Measurements from ENCODE around the gene RAB3IL1.

RAB3IL1 gene

DNA sequence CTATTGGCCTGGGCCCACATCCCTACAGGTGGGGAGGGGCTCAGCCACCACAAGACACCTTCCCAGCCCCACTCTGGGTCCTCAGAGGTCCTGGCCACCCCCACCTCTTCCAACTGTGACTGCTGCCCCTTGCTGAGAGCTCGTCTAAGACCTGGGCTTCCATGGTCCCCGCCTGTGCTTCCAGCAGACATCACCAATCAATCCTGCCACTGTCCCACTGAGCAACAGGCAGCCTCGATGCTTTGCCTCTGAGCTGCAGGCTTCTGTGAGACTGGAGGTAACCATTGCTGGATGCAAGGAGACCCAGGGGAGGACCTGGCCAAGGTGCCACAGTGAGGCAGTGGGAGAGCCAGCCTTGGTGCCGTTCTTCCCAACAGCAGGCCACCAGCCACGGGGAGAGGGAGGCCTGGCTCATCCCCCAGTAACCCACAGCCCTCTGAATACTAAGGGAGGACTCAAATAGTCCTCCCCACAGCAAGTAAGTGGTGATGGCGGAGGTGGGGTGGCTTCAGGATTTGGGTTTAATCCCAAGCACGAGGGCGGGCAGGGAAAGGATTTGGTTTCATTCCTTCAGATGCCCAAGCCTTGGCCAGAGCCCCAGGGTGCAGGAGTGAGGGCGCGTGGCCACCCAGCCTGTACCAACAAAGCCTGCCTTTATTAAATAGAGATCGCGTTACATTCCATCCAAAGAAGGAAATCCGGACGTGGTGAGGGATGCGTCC is 20.5 kb downstream of the RAB3IL1 start:
- no peaks in the 10 kb centered on the region for H3K36me3 ChIP-seq (ENCODE audit: control insufficient read depth in 2 of 2, insufficient read depth in 2 of 2, low read length in 2 of 2)
- H3K9ac ChIP-seq (ENCODE audit: low read depth in 1 of 2, low read length in 2 of 2): no peak overlapping the region
- peaks cover 0 to 3% of the 10 kb centered on the region in 2 donors for H3K4me1 ChIP-seq (ENCODE audit: control insufficient read depth in 2 of 2, insufficient read depth in 2 of 2, low read length in 2 of 2)
- H3K27ac ChIP-seq (ENCODE audit: low read depth in 2 of 2, low read length in 2 of 2): no peak overlapping the region
- H3K9me3 ChIP-seq (ENCODE audit: control insufficient read depth in 2 of 2, low read length in 2 of 2): no peaks in the 10 kb centered on the region
- H3K4me3 ChIP-seq (ENCODE audit: low read length in 2 of 2): no peak overlapping the region
- H3K27me3 ChIP-seq (ENCODE audit: control insufficient read depth in 2 of 2, insufficient read depth in 2 of 2, low read length in 2 of 2): no peaks in the 10 kb centered on the region

GRCh38 chr11:61895718-61896059 is 21.7 kb downstream of the RAB3IL1 start:
- H3K27me3 ChIP-seq (ENCODE audit: control insufficient read depth in 2 of 2, insufficient read depth in 2 of 2, low read length in 2 of 2): no peaks in the 10 kb centered on the region
- H3K4me3 ChIP-seq (ENCODE audit: low read length in 2 of 2): no peak overlapping the region
- H3K9me3 ChIP-seq (ENCODE audit: control insufficient read depth in 2 of 2, low read length in 2 of 2): no peaks in the 10 kb centered on the region
- H3K4me1 ChIP-seq (ENCODE audit: control insufficient read depth in 2 of 2, insufficient read depth in 2 of 2, low read length in 2 of 2): peaks cover 5 to 6% of the 10 kb centered on the region in 2 donors
- no peak overlapping the region for H3K9ac ChIP-seq (ENCODE audit: low read depth in 1 of 2, low read length in 2 of 2)
- H3K36me3 ChIP-seq (ENCODE audit: control insufficient read depth in 2 of 2, insufficient read depth in 2 of 2, low read length in 2 of 2): no peaks in the 10 kb centered on the region
- no peak overlapping the region for H3K27ac ChIP-seq (ENCODE audit: low read depth in 2 of 2, low read length in 2 of 2)

GRCh38 chr11:61895046-61895717 is 22.2 kb downstream of the RAB3IL1 start:
- no peaks in the 10 kb centered on the region for H3K36me3 ChIP-seq (ENCODE audit: control insufficient read depth in 2 of 2, insufficient read depth in 2 of 2, low read length in 2 of 2)
- H3K27me3 ChIP-seq (ENCODE audit: control insufficient read depth in 2 of 2, insufficient read depth in 2 of 2, low read length in 2 of 2): no peaks in the 10 kb centered on the region
- H3K4me3 ChIP-seq (ENCODE audit: low read length in 2 of 2): no peak overlapping the region
- H3K9me3 ChIP-seq (ENCODE audit: control insufficient read depth in 2 of 2, low read length in 2 of 2): no peaks in the 10 kb centered on the region
- no peak overlapping the region for H3K9ac ChIP-seq (ENCODE audit: low read depth in 1 of 2, low read length in 2 of 2)
- H3K27ac ChIP-seq (ENCODE audit: low read depth in 2 of 2, low read length in 2 of 2): no peak overlapping the region
- H3K4me1 ChIP-seq (ENCODE audit: control insufficient read depth in 2 of 2, insufficient read depth in 2 of 2, low read length in 2 of 2): peaks cover 10 to 11% of the 10 kb centered on the region in 2 donors

DNA sequence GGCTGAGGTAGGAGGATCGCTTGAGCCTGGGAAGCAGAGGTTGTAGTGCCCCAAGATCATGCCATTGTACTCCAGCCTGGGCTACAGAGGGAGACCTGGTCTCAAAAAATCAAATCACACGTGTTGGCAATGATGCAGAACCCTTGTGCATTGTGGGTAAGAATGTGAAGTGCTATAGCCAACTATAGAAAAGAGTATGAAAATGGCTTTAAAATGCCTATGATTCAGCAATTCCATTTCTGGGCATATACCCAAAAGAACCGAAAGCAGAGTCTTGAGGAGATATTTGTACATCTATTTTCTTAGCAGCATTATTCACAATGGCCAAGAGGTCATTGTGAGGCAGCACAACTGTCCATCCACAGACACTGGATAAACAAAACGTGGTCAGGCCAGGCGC is 23.4 kb downstream of the RAB3IL1 start:
- Histone ChIP-seq H3K4me3 (ENCODE audit: low read length in 2 of 2) (no peak overlapping the region), H3K4me1 (ENCODE audit: control insufficient read depth in 2 of 2, insufficient read depth in 2 of 2, low read length in 2 of 2) (peaks cover 10 to 12% of the 10 kb centered on the region in 2 donors), H3K9me3 (ENCODE audit: control insufficient read depth in 2 of 2, low read length in 2 of 2) (no peaks in the 10 kb centered on the region), H3K36me3 (ENCODE audit: control insufficient read depth in 2 of 2, insufficient read depth in 2 of 2, low read length in 2 of 2) (no peaks in the 10 kb centered on the region), H3K27ac (ENCODE audit: low read depth in 2 of 2, low read length in 2 of 2) (no peak overlapping the region), H3K27me3 (ENCODE audit: control insufficient read depth in 2 of 2, insufficient read depth in 2 of 2, low read length in 2 of 2) (no peaks in the 10 kb centered on the region), H3K9ac (ENCODE audit: low read depth in 1 of 2, low read length in 2 of 2) (no peak overlapping the region)

DNA sequence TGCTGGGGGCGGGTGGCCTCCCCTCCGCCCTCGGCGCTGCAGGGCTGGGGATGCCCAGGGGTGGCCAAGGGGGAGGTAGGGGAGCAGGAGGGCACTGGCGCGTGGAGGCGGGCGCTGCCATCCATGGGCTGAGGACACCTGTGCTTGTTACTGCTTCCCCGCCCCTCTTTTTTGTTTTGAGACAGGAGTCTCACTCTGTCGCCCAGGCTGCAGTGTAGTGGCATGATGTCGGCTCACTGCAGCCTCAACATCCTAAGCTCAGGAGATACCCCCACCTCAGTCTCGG is 25.3 kb downstream of the RAB3IL1 start:
- H3K27me3 ChIP-seq (ENCODE audit: control insufficient read depth in 2 of 2, insufficient read depth in 2 of 2, low read length in 2 of 2): peaks cover 0 to 1% of the 10 kb centered on the region in 2 donors
- H3K9me3 ChIP-seq (ENCODE audit: control insufficient read depth in 2 of 2, low read length in 2 of 2): no peaks in the 10 kb centered on the region
- peak overlapping the region; percentile 13 to 52 for H3K27ac ChIP-seq (ENCODE audit: low read depth in 2 of 2, low read length in 2 of 2)
- H3K36me3 ChIP-seq (ENCODE audit: control insufficient read depth in 2 of 2, insufficient read depth in 2 of 2, low read length in 2 of 2): no peaks in the 10 kb centered on the region
- peak overlapping the region in 1 of 2 donors; percentile 59 for H3K9ac ChIP-seq (ENCODE audit: low read depth in 1 of 2, low read length in 2 of 2)
- H3K4me1 ChIP-seq (ENCODE audit: control insufficient read depth in 2 of 2, insufficient read depth in 2 of 2, low read length in 2 of 2): peaks cover 9 to 10% of the 10 kb centered on the region in 2 donors
- peak overlapping the region; percentile 57 to 64 for H3K4me3 ChIP-seq (ENCODE audit: low read length in 2 of 2)

DNA sequence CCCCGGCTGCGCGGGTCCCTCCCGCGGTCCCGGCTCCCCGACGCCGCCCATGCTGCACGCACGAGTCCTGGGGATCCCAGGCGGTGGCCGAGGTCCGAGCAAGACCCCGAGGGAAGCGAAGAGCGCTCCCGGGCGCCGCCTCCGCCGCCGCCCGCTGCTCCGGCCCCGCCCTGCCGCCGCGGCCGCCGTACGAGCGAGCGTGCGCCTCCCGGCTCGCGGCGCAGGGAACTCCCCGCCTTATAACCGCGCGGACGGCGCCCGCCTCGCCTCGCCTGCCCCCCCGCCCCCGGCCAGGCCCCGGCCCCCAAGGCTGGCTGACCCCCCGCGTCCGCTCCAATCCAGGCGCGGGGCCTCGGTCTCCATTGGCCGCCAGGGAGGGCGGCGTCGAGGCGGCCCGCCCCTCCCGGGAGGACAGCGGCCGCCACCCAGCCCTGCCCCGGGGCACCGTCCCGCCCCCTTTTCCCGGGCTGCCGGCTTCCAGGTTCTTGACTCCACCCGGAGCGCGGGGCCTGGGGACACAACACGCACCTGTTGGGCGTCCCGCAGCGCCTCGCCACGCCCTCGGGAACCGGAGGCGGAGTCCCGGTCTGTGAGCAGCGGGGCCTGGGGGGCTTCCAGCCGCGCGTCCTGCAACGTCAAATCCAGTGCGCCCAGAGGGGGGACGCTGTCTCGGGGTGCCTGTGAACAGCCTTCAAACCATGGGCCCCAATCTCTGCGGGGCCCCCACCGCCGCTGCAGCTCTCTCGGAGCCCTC is 25.9 kb downstream of the RAB3IL1 start, which contains the start of gene FADS3:
FADS3 (minus strand) TSS at position 215 of the 754 bp plus-strand sequence; CDS start at position 51, 164 bp downstream.
- H3K4me1 ChIP-seq (ENCODE audit: control insufficient read depth in 2 of 2, insufficient read depth in 2 of 2, low read length in 2 of 2): peaks cover 9 to 10% of the 10 kb centered on the region in 2 donors
- H3K9me3 ChIP-seq (ENCODE audit: control insufficient read depth in 2 of 2, low read length in 2 of 2): no peaks in the 10 kb centered on the region
- H3K27ac ChIP-seq (ENCODE audit: low read depth in 2 of 2, low read length in 2 of 2): peak within 1 kb of the TSS; percentile 13 to 52
- peaks cover 0 to 2% of the 10 kb centered on the region in 2 donors for H3K27me3 ChIP-seq (ENCODE audit: control insufficient read depth in 2 of 2, insufficient read depth in 2 of 2, low read length in 2 of 2)
- peak within 1 kb of the TSS; percentile 52 to 83 for H3K9ac ChIP-seq (ENCODE audit: low read depth in 1 of 2, low read length in 2 of 2)
- no peaks in the 10 kb centered on the region for H3K36me3 ChIP-seq (ENCODE audit: control insufficient read depth in 2 of 2, insufficient read depth in 2 of 2, low read length in 2 of 2)
- peak within 1 kb of the TSS; percentile 73 to 74 for H3K4me3 ChIP-seq (ENCODE audit: low read length in 2 of 2)

DNA sequence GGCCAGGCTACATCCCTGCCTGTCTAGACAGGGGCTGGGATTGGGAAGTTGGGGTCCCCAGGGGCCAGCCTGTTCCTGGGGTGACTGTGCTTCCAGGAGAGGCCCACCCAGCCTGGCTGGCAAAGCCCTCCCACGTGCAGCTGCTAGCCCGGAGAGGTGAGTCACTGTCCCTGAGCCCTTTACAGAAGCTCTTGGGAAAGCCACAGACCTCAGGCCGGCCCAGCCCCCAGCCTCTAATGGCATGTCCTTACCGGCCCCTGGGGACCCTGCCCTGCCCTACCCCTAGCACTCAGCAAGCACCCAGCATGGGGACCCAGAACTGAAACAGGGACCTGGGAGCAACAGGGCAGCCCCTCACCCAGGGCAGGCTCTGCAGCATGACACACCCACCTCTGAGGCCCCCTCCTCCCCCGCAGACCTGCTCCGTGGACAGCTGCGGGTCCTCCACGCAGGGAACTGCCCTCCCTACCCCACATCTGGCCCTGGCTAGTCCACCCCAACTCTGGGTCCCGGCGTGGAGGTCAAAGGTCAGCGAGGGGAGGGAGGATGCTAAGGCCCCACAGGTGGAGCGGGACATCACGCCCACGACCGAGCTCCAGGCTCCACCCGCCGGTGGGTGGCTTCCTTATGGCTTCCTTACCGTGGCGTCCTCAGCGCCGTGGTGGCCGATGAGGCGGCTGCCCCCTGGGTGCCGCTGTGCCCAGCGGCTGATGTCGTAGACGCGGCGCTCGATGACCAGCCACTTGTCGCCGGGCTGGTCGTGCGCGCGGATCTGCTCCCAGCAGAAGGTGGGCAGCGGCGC is 26.6 kb downstream of the RAB3IL1 start:
- peak overlapping the region in 1 of 2 donors; percentile 52 for H3K27ac ChIP-seq (ENCODE audit: low read depth in 2 of 2, low read length in 2 of 2)
- peak overlapping the region; percentile 52 to 83 for H3K9ac ChIP-seq (ENCODE audit: low read depth in 1 of 2, low read length in 2 of 2)
- peaks cover 0 to 2% of the 10 kb centered on the region in 2 donors for H3K27me3 ChIP-seq (ENCODE audit: control insufficient read depth in 2 of 2, insufficient read depth in 2 of 2, low read length in 2 of 2)
- peak overlapping the region; percentile 73 to 74 for H3K4me3 ChIP-seq (ENCODE audit: low read length in 2 of 2)
- H3K9me3 ChIP-seq (ENCODE audit: control insufficient read depth in 2 of 2, low read length in 2 of 2): no peaks in the 10 kb centered on the region
- no peaks in the 10 kb centered on the region for H3K36me3 ChIP-seq (ENCODE audit: control insufficient read depth in 2 of 2, insufficient read depth in 2 of 2, low read length in 2 of 2)
- H3K4me1 ChIP-seq (ENCODE audit: control insufficient read depth in 2 of 2, insufficient read depth in 2 of 2, low read length in 2 of 2): peaks cover 9 to 10% of the 10 kb centered on the region in 2 donors

DNA sequence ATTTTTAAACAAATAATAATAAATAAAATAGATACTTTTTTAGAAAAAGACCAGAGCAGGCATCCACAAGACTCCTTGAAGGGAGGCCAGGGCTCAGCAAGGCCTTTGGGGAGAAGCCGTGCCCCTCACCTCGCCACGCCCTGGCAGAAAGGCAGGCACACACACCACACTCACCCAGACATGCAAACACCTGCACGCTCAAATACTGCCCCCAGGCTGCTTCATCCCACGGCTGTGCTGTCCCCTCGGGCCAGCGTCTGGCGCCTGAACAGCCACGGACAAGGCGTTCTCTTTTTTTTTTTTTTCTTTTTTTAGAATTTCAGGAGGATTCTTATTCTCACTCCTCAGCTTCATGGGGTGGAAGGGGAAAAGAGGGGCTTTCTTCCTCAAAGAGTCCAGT is 27.5 kb downstream of the RAB3IL1 start:
- Histone ChIP-seq H3K27me3 (ENCODE audit: control insufficient read depth in 2 of 2, insufficient read depth in 2 of 2, low read length in 2 of 2) (peaks cover 0 to 2% of the 10 kb centered on the region in 2 donors), H3K4me3 (ENCODE audit: low read length in 2 of 2) (no peak overlapping the region), H3K9me3 (ENCODE audit: control insufficient read depth in 2 of 2, low read length in 2 of 2) (no peaks in the 10 kb centered on the region), H3K9ac (ENCODE audit: low read depth in 1 of 2, low read length in 2 of 2) (no peak overlapping the region), H3K36me3 (ENCODE audit: control insufficient read depth in 2 of 2, insufficient read depth in 2 of 2, low read length in 2 of 2) (no peaks in the 10 kb centered on the region), H3K27ac (ENCODE audit: low read depth in 2 of 2, low read length in 2 of 2) (no peak overlapping the region), H3K4me1 (ENCODE audit: control insufficient read depth in 2 of 2, insufficient read depth in 2 of 2, low read length in 2 of 2) (peaks cover 9 to 10% of the 10 kb centered on the region in 2 donors)

- H3K27ac ChIP-seq (ENCODE audit: low read depth in 2 of 2, low read length in 2 of 2): no peak overlapping the region
- no peak overlapping the region for H3K4me3 ChIP-seq (ENCODE audit: low read length in 2 of 2)
- H3K4me1 ChIP-seq (ENCODE audit: control insufficient read depth in 2 of 2, insufficient read depth in 2 of 2, low read length in 2 of 2): peaks cover 9 to 10% of the 10 kb centered on the region in 2 donors
- H3K36me3 ChIP-seq (ENCODE audit: control insufficient read depth in 2 of 2, insufficient read depth in 2 of 2, low read length in 2 of 2): no peaks in the 10 kb centered on the region
- no peaks in the 10 kb centered on the region for H3K9me3 ChIP-seq (ENCODE audit: control insufficient read depth in 2 of 2, low read length in 2 of 2)
- no peak overlapping the region for H3K9ac ChIP-seq (ENCODE audit: low read depth in 1 of 2, low read length in 2 of 2)
- peaks cover 0 to 2% of the 10 kb centered on the region in 2 donors for H3K27me3 ChIP-seq (ENCODE audit: control insufficient read depth in 2 of 2, insufficient read depth in 2 of 2, low read length in 2 of 2)
Observed at GRCh38 chr11:61888590-61888989, 28.8 kb downstream of the RAB3IL1 start.

Data from mucosa of rectum (tissue), 2 donors.